H1 (cell line): ENCODE results near the gene CLDN9. TPM values are rescaled to one million over a fixed set of nuclear protein-coding genes. Genes with fewer than 3 reads are reported as not detected.

ENCODE experiments used
- ATF2 ChIP-seq: IDR thresholded peaks from 2 replicates; pipeline ENCODE4 v1.6.1; 2012; ENCODE audit warnings: low read length, inconsistent platforms
- CHD7 ChIP-seq: fragments of 300-600 bp; sonication (generic); IDR thresholded peaks from 2 replicates; pipeline ENCODE4 v1.7.1; 2012; ENCODE audit warnings: low read length, moderate library complexity, mild to moderate bottlenecking, inconsistent platforms; ENCODE audit not compliant: insufficient replicate concordance
- EGR1 ChIP-seq: IDR thresholded peaks from 2 replicates; pipeline ENCODE4 v1.6.1; 2011; ENCODE audit warnings: low read depth, low read length, borderline replicate concordance
- FOSL1 ChIP-seq: IDR thresholded peaks from 2 replicates; pipeline ENCODE4 v1.6.1; 2011; ENCODE audit warnings: mild to moderate bottlenecking, low read depth, low read length, moderate library complexity; ENCODE audit not compliant: insufficient read depth
- RBBP5 ChIP-seq: IDR thresholded peaks from 2 replicates; pipeline ENCODE4 v1.7.1; 2012; ENCODE audit warnings: low read depth, mild to moderate bottlenecking, inconsistent platforms, low read length, moderate library complexity, borderline replicate concordance
- RNF2 ChIP-seq: fragments of 200-900, 300-1000 bp; sonication (generic); IDR thresholded peaks from 2 replicates; pipeline ENCODE4 v1.7.1; 2016; ENCODE audit warnings: borderline replicate concordance, low read depth, mild to moderate bottlenecking, antibody characterized with exemption, low read length; ENCODE audit not compliant: poor library complexity, severe bottlenecking; ENCODE audit errors: missing control alignments
- polyA plus RNA-seq, 7 experiments: library from polyadenylated mRNA; depleted of rRNA in 3 of 7; stranded (reverse) in 5 of 7; unstranded in 2 of 7; fragments of >200 nt in 5 of 7; fragments of 200-250 nt in 2 of 7; gene quantifications; 1 replicate in 5 of 7; 2 replicates in 1 of 7; 4 replicates in 1 of 7; pipeline versions ENCODE4 v1.2.1 to v1.2.3, GENCODE V29; 2011 to 2013; ENCODE audit warnings: missing spikeins in 2 of 7, mixed read lengths in 2 of 7
- total RNA-seq: library from RNA; stranded (reverse); fragmentation: NEBNext Ultra II Directional; extraction: Animal tissue kit (Norgen Biotek cat#: 25700); gene quantifications from 2 replicates; pipeline ENCODE4 v1.2.1, GENCODE V29; 2021

CLDN9 gene
- total and polyA plus RNA-seq, 2 of the 8 experiments (the other 6 are each of a cell fraction or from before 2014, with no cell fraction given): 0.60 to 0.89 TPM

- no peak for TF ChIP-seq CHD7
- TF ChIP-seq ATF2: no peak
- no peak for TF ChIP-seq EGR1
- no peak for TF ChIP-seq FOSL1
- TF ChIP-seq RNF2: no peak
- TF ChIP-seq RBBP5: no peak
These were observed 36.5 kb upstream of the CLDN9 start (continued) for GRCh38 chr16:2976201-2976600.
